GM21381 (cell line): ENCODE data around the gene CD302.
"Not testable (repeated sequence)": the region's sequence is repeated elsewhere in the genome, so short reads cannot be mapped to it uniquely, and the experiment has no call there.

ENCODE experiments used
- ATAC-seq: cut with Tn5 transposase; IDR thresholded peaks from one replicate; pipeline ENCODE4 v1.9.1; 2021; ENCODE audit warnings: mild to moderate bottlenecking, moderate library complexity; ENCODE audit not compliant: unreplicated experiment

CD302 gene

GRCh38 chr2:159797543-159798375, at the start of gene CD302:
TSS of gene CD302 (minus strand) at chr2:159798208. CDS start at chr2:159798198, 10 bp downstream.
- ATAC-seq, result peak; percentile 66

GRCh38 chr2:159846564-159846963, 48.6 kb upstream of the CD302 start:
- ATAC-seq, result no peak

DNA sequence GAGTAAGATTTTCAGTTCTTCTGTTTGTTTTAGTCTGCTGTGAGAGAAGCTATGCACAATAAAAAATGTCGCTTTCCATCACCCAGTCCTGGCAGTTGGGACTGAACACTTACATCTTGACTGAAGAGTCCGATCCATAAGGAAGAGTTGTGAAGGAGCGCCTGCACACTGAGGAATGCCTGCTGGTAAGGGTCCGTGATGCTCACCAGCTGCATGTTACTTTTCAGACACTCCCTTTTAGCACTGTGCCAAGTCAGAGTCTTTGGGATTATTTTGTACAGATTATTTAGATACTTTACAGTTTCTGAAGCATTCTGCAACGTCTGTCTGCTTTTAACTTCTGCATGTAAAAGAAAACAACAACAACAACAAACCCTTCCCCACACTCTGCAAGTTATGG, 42.6 kb upstream of the CD302 start:
- ATAC-seq, result no peak

GRCh38 chr2:159832858-159833257, 34.9 kb upstream of the CD302 start:
- ATAC-seq, result no peak

- ATAC-seq, result no peak
Observed at GRCh38 chr2:159832026-159832425, 34.0 kb upstream of the CD302 start.

- ATAC-seq, result no peak
Observed at GRCh38 chr2:159829376-159829775, 31.4 kb upstream of the CD302 start.

DNA sequence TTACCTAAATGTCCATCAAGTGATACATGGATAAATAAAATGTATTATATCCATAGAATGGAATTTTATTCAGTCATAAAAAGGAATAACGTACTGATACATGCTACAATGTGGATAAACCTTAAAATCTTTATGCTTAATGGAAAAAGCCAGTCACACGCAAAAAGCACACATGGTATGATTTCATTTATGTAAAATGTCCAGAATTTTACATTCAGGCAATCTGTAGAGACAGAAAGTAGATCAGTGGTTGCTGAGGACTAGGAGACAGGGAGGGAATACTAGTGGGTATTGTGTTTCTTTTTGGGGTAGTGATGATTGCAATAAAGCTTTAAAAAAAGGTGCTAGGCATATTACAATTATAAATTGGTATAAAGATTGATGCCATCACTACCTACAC, 30.7 kb upstream of the CD302 start:
- no peak for ATAC-seq

- not testable (repeated sequence) for ATAC-seq
Observed at GRCh38 chr2:159822478-159822833, 24.4 kb upstream of the CD302 start.

DNA sequence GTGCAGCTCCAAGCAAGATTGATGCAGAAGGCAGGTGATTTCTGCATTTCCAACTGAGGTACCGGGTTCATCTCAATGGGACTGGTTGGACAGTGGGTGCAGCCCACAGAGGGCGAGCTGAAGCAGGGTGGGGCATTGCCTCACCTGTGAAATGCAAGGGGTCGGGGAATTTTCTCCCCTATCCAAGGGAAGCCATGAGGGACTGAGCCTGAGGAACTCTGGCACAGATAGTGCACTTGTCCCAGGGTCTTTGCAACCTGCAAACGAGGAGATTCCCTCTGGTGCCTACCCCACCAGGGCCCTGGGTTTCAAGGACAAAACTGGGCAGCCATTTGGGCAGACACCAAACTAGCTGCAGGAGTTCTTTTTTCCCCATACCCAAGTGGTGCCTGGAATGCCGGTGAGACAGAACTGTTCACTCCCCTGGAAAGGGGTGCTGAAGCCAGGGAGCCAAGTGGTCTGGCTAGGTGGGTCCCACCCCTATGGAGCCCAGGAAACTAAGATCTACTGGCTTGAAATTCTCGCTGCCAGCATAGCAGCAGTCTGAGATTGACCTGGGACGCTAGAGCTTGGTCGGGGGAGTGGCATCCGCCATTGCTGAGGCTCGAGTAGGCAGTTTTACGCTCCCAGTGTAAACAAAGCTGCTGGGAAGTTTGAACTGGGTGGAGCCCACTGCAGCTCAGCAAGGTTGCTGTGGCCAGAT, 23.9 kb upstream of the CD302 start:
- ATAC-seq, result not testable (repeated sequence)

DNA sequence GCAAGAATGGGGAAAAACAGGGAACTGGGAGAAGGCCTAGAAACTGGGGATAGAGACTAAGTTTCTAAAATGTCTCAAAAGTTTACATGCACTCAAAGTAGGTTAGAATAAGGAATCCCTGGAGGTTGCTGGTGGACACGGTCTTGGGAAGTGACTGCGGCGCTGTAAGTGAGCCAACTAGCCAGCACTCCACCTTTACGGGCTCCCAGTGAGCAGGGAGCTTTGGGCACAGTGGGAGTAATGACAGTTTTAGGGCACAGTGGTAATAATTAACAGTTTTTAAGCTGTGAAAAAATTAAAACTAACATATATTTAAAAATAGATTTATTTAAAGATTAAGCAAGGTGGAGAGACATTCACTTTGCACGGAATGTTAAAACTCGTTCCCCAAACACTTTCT, 20.9 kb upstream of the CD302 start:
- no peak for ATAC-seq

- no peak for ATAC-seq
Observed at GRCh38 chr2:159817283-159817682, 19.3 kb upstream of the CD302 start.

GRCh38 chr2:159811232-159811631, 13.2 kb upstream of the CD302 start:
- no peak for ATAC-seq

DNA sequence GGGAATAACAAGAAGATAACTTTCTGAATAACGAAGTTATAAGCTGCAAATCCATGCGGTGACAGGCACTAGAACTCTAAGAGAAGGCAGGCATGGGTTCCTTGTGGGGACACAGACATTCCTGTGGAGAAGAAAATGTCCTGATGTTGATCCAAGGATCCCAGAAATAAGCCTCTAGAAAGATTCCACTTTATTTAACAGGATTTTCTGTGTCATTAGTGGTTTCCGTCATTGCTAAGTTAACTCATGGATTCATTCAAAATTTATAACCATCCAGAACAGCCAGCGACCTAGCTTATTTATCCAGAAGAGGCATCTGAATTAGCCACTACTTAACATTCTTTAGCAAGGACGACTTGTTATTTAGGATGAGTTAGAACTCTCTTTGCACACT, 10.0 kb upstream of the CD302 start:
- ATAC-seq, result no peak

- no peak for ATAC-seq
Observed at GRCh38 chr2:159807183-159808031, 9.4 kb upstream of the CD302 start.

- ATAC-seq, result no peak
Observed at GRCh38 chr2:159804941-159805340, 6.9 kb upstream of the CD302 start.

DNA sequence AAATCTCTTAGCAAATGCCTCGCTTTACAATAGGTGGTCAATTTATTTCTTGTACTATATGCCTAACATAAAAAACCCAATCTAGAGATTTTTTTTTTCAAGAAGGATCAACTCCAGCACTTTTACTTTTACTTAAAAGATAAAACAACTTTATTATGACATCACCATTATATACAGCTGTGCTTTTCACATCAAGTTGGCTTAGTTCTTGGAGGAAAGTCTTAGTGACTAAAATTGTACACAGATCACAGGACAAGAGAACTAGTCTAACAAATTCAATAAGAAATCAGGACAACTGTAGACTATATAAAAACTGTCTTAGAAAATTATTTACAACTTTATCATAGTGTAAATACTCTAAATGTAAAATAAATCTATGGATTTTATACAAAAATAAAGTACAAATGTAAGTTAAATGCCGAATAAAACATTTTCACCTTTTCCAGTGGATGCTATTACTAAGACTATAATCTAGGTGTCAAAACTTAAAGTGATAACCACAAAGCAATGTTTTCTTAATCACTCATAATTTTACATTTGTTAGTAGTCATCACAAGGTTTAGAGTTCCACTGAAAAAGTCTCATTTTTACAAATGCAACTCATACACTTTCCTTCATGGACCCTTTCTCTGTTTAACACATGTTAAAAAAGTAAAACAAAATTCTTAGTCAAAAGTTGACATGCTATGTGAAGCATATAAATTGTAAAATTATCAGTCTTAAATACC, 5.4 kb upstream of the CD302 start:
- ATAC-seq, result no peak

GRCh38 chr2:159802673-159803072, 4.7 kb upstream of the CD302 start:
- ATAC-seq, result no peak

DNA sequence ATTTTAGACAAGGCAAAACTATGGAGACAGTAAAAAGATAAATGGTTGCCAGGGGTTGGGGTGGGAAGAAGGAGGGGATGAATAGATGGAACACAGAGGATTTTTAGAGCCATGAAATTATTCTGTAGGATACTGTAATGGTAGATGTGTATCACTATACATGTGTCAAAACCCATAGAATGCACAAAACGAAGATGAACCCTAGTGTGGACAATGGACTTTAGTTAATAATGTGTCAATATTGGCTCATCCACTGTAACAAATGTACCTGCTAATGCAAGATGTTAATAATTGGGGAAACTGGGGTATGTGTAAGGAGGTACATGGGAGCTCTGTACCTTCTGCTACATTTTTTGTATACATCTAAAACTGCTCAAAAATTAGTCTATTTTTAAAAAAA, 1.8 kb upstream of the CD302 start:
- no peak for ATAC-seq

DNA sequence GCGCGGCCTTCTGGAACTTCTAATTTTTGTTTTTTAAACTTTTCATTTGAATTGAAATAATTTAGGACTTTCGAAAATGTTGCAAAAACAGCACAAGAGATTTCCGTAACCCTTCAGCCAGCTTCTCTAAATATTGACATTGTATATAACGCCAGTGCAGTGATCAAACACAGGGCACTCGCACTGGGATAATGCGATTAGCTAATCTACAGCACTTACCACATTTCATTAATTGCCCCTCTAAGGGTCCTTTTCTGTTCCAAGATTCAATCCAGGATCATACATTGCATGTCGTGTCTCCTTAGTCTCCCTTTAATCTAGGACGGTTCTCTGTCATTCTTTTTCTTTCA, 343 bp upstream of the CD302 start:
- ATAC-seq, result no peak

DNA sequence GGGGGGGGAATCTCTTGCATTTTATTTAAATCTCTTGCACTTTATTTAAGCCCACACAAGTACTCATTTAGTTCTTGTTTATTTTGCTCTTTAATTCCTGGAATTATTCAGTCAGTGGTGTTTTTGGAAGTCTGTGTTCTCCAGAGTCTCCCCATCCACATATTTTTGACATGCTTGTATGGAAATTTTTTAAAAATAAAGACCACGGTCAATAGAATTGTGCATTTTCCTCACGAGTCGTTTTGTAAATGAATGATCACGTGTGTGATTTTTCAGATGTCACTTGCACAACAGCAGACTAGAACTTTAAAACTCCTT, 824 bp downstream of the CD302 start:
- no peak for ATAC-seq
